A549 (cell line): Measurements from ENCODE around the gene WDR18. TPM values are rescaled to one million over a fixed set of nuclear protein-coding genes. Genes with fewer than 3 reads are reported as not detected.
A peak's percentile ranks its signal among the peaks of the same experiment; 100 is the strongest.

Experiments used
- ATAC-seq, 2 experiments: fragments of 200-7000 bp in 1 of 2; fragments of >200 bp in 1 of 2; cut with Nextera tagmentation in 1 of 2; cut with Tn5 transposase in 1 of 2; 3 replicates each; pipeline versions ENCODE4 v1.8.0 to v1.9.1; 2018 to 2020; ENCODE audit warnings: mild to moderate bottlenecking in 1 of 2, moderate library complexity in 1 of 2
- CTCF ChIA-PET: fragments of 300-600 bp; sonication (Branson Sonifier 250); formaldehyde crosslinking; extraction: SDS; loops from one replicate; lab custom pipeline; 2021; ENCODE audit warnings: antibody characterized with exemption, inconsistent platforms; lab: Yijun Ruan, JAX
- POLR2A ChIA-PET: fragments of 350-600 bp; formaldehyde crosslinking; extraction: SDS; loops from one replicate; lab custom pipeline; 2021; ENCODE audit warnings: antibody characterized with exemption, inconsistent platforms; lab: Yijun Ruan, JAX
- DNase-seq, 2 experiments: peaks; one replicate each; pipeline versions ENCODE4 v3.0.0 to v3.0.0-alpha.2; 2011 to 2016; ENCODE audit warnings: low read depth in 1 of 2, low spot score in 1 of 2
- FAIRE-seq: peaks from 2 replicates; lab custom pipeline; 2011; peaks lifted over from hg19 to GRCh38; lab: Jason Lieb, UNC
- H3K27ac ChIP-seq, 2 experiments: fragments of >200 bp; sonication (Bioruptor Twin); formaldehyde crosslinking; 3 replicates each; pipeline ENCODE4 v1.5.1; 2016 to 2017
- H3K4me1 ChIP-seq: fragments of >200 bp; sonication (Bioruptor Twin); formaldehyde crosslinking; 3 replicates; pipeline ENCODE4 v1.6.1; 2016
- H3K4me2 ChIP-seq: fragments of >200 bp; sonication (Bioruptor Twin); formaldehyde crosslinking; 3 replicates; pipeline ENCODE4 v1.6.1; 2016
- H3K4me3 ChIP-seq: fragments of >200 bp; sonication (Bioruptor Twin); formaldehyde crosslinking; 3 replicates; pipeline ENCODE4 v1.5.1; 2016
- H3K9me3 ChIP-seq: fragments of >200 bp; sonication (Bioruptor Twin); formaldehyde crosslinking; 3 replicates; pipeline ENCODE4 v1.6.1; 2016
- CBX2 ChIP-seq: fragments of 200-600 bp; sonication (generic); IDR thresholded peaks from 2 replicates; pipeline ENCODE4 v1.6.1; 2016; ENCODE audit warnings: low read depth, mild to moderate bottlenecking, borderline replicate concordance
- CBX8 ChIP-seq: fragments of 200-600 bp; sonication (generic); IDR thresholded peaks from 2 replicates; pipeline ENCODE4 v1.6.1; 2016
- CTCF ChIP-seq: fragments of >200 bp; sonication (Bioruptor Twin); formaldehyde crosslinking; IDR thresholded peaks from 3 replicates; pipeline ENCODE4 v1.5.1; 2016
- E2F6 ChIP-seq: IDR thresholded peaks from 2 replicates; pipeline ENCODE4 v1.6.1; 2012; ENCODE audit warnings: low read depth, borderline replicate concordance
- ESRRA ChIP-seq: fragments of 150-350 bp; IDR thresholded peaks from 2 replicates; pipeline ENCODE4 v1.6.1; 2014; ENCODE audit warnings: mild to moderate bottlenecking, low read length, borderline replicate concordance
- FOSL2 ChIP-seq, 2 experiments: fragments of 450-650 bp in 1 of 2; fragments of >200 bp in 1 of 2; sonication (Bioruptor Twin) in 1 of 2; formaldehyde crosslinking; IDR thresholded peaks; 2 replicates each; pipeline versions ENCODE4 v1.5.0 to v1.6.1; 2016 to 2020; ENCODE audit warnings: mild to moderate bottlenecking in 1 of 2, moderate library complexity in 1 of 2
- HDAC2 ChIP-seq: fragments of 200-600 bp; sonication (generic); IDR thresholded peaks from 2 replicates; pipeline ENCODE4 v1.6.1; 2016
- HES2 ChIP-seq: fragments of >200 bp; sonication (Bioruptor Twin); formaldehyde crosslinking; IDR thresholded peaks from 2 replicates; pipeline ENCODE4 v1.6.1; 2016
- HMGXB4 ChIP-seq: fragments of 250-450 bp; sonication (Bioruptor Pico); IDR thresholded peaks from 2 replicates; pipeline ENCODE4 v1.5.0; 2021; ENCODE audit warnings: mild to moderate bottlenecking, moderate library complexity, borderline replicate concordance
- HOXB13 ChIP-seq: fragments of 250-450 bp; sonication (Bioruptor Pico); IDR thresholded peaks from 2 replicates; pipeline ENCODE4 v1.5.0; 2020; ENCODE audit warnings: low read depth, mild to moderate bottlenecking, moderate library complexity
- JUN ChIP-seq, 2 experiments: fragments of >200 bp; sonication (Bioruptor Twin); formaldehyde crosslinking; IDR thresholded peaks; 2 replicates in 1 of 2; 3 replicates in 1 of 2; pipeline ENCODE4 v1.6.1; 2016 to 2017
- MAX ChIP-seq: IDR thresholded peaks from 2 replicates; pipeline ENCODE4 v1.6.1; 2012
- MAZ ChIP-seq: fragments of 150-350 bp; IDR thresholded peaks from 2 replicates; pipeline ENCODE4 v1.6.1; 2014; ENCODE audit warnings: antibody characterized with exemption, low read depth, low read length, borderline replicate concordance
- MYC ChIP-seq: IDR thresholded peaks from 2 replicates; pipeline ENCODE4 v1.6.1; 2012; ENCODE audit warnings: mild to moderate bottlenecking, inconsistent platforms, low read length, improper control_type of control experiment, borderline replicate concordance
- PBX3 ChIP-seq: IDR thresholded peaks from 2 replicates; pipeline ENCODE4 v1.6.1; 2012
- PHF8 ChIP-seq: fragments of 200-600 bp; sonication (generic); IDR thresholded peaks from 2 replicates; pipeline ENCODE4 v1.6.1; 2016; ENCODE audit warnings: low read depth, mild to moderate bottlenecking, antibody characterized with exemption, moderate library complexity, borderline replicate concordance
- REST ChIP-seq: fragments of 200-600 bp; sonication (generic); IDR thresholded peaks from 2 replicates; pipeline ENCODE4 v1.6.1; 2016; ENCODE audit warnings: antibody characterized with exemption, mild to moderate bottlenecking, moderate library complexity
- RNF2 ChIP-seq: fragments of 200-600 bp; sonication (generic); IDR thresholded peaks from 2 replicates; pipeline ENCODE4 v1.6.1; 2016; ENCODE audit warnings: low read depth, mild to moderate bottlenecking, antibody characterized with exemption, moderate library complexity, borderline replicate concordance
- SREBF2 ChIP-seq: fragments of 450-650 bp; IDR thresholded peaks from 2 replicates; pipeline ENCODE4 v1.6.1; 2014; ENCODE audit warnings: mild to moderate bottlenecking, moderate library complexity
- ZC3H11A ChIP-seq: fragments of 450-650 bp; IDR thresholded peaks from 2 replicates; pipeline ENCODE4 v1.6.1; 2014; ENCODE audit warnings: antibody characterized with exemption, mild to moderate bottlenecking
- WGBS: methylation state at CpG from one replicate; pipeline ENCODE4 v1.1.6; 2017; ENCODE audit errors: missing lambda C conversion rate; 5-methylcytosine and 5-hydroxymethylcytosine counted together
- polyA plus RNA-seq, 4 experiments: library from polyadenylated mRNA; depleted of rRNA in 3 of 4; stranded (reverse); fragments of >200 nt; fragmentation: RNase III in 1 of 4; extraction: RNeasy Plus Mini Kit Qiagen cat#74134 plus additional on column Dnase treatment in 1 of 4; gene quantifications; 2 replicates in 3 of 4; 3 replicates in 1 of 4; pipeline ENCODE4 v1.2.3, GENCODE V29; 2011 to 2017

Gene WDR18
- polyA plus RNA-seq, 2 of the 4 experiments (the other 2 are of a cell fraction) = 23.8 to 48.9 TPM

GRCh38 chr19:995051-995827, 11.1 kb downstream of the WDR18 start (continued):
- TF ChIP-seq MAZ = no peak

- DNase-seq = peak in 1 of 2 experiments; percentile 48
- POLR2A ChIA-PET = interaction anchor here (1.9 kb wide), 1 partner anchor 12 kb away, joined by 6 read pairs; the partner anchor contains the start of gene WDR18
- H3K4me2 ChIP-seq = peak overlapping the region; percentile 63
- peak overlapping the region in 1 of 2 experiments; percentile 32; a peak in 3 of 6 replicates for H3K27ac ChIP-seq
- TF ChIP-seq PHF8 (no peak), PBX3 (peak; percentile 75), E2F6 (peak; percentile 46; the same call in 1 of the 2 replicates), FOSL2 (IDR thresholded peaks at IDR 0.05) (no peak), FOSL2 (CRISPR knock-in tag; IDR thresholded peaks at IDR 0.05) (peak; percentile 71), REST (no peak), ESRRA (no peak), ZC3H11A (no peak), MAX (peak; percentile 43; the same call in 1 of the 2 replicates), CBX2 (no peak)
- H3K9me3 ChIP-seq = no peaks in the 10 kb centered on the region
- CTCF ChIA-PET = interaction anchor here (0.6 to 1.8 kb wide), 4 partner anchors 9 to 74 kb away, joined by 3 to 6 read pairs (median 4); partner anchors contain the start of gene WDR18
- no peak overlapping the region for H3K4me3 ChIP-seq
- ATAC-seq = peak in 1 of 2 experiments; percentile 25; a peak in 3 of 6 replicates
- FAIRE-seq = no peak
- H3K4me1 ChIP-seq = peaks cover 18% of the 10 kb centered on the region; the same call in 2 of the 3 replicates
- 34% methylated on average over 19 of the region's 64 CpGs for WGBS
Observed at GRCh38 chr19:996051-996838, 12.1 kb downstream of the WDR18 start.

- WGBS = 20% methylated on average over 6 of the region's 6 CpGs
- TF ChIP-seq MAX (no peak), RNF2 (no peak), MYC (no peak), HMGXB4 (CRISPR knock-in tag) (no peak), JUN (IDR thresholded peaks at IDR 0.05) (no peak), HOXB13 (CRISPR knock-in tag) (no peak), CTCF (no peak), SREBF2 (no peak), HDAC2 (no peak), HES2 (no peak), CBX8 (no peak)
Observed at GRCh38 chr19:998064-998463, 13.9 kb downstream of the WDR18 start.

More at GRCh38 chr19:998064-998463, 13.9 kb downstream of the WDR18 start:
- CTCF ChIA-PET = interaction anchor here (1.5 kb wide), 1 partner anchor 16 kb away, joined by 4 read pairs; no protein-coding TSS in a partner anchor
- Histone ChIP-seq H3K4me2 (peak overlapping the region; percentile 30; the same call in 1 of the 3 replicates), H3K4me3 (no peak overlapping the region; the same call in 2 of the 3 replicates), H3K9me3 (no peaks in the 10 kb centered on the region), H3K4me1 (peaks cover 22% of the 10 kb centered on the region; the same call in 2 of the 3 replicates), H3K27ac (no peak overlapping the region)
- ATAC-seq = no peak; a peak in 1 of 6 replicates
- POLR2A ChIA-PET = no interaction called here
- no peak for DNase-seq
- FAIRE-seq = no peak
